ENCODE measurements around the gene RASA1.
"Not testable (repeated sequence)": the region's sequence is repeated elsewhere in the genome, so short reads cannot be mapped to it uniquely, and the experiment has no call there.

RASA1 gene

GRCh38 chr5:87268970-87269377 lies 1.3 kb downstream of the RASA1 start:
- peak overlapping the region in 1 of 2 experiments; percentile 91 for H3K18ac ChIP-seq (ENCODE audit: low read depth in 1 of 2, low read length in 2 of 2)
- H3K79me1 ChIP-seq (replicated peaks; ENCODE audit: low read length, poor library complexity, severe bottlenecking): no peaks in the 10 kb centered on the region
- H2BK15ac ChIP-seq (ENCODE audit: low read depth, poor library complexity, severe bottlenecking): peak overlapping the region; percentile 84
- H2BK120ac ChIP-seq (ENCODE audit: low read depth, low read length): no peak overlapping the region
- no peak overlapping the region for H4K91ac ChIP-seq (ENCODE audit: low read length)
- H2AFZ ChIP-seq (ENCODE audit: low read depth, low read length): no peak overlapping the region
- no peak overlapping the region for H4K8ac ChIP-seq (ENCODE audit: low read length)
- 28% methylated on average over 4 of the region's 4 CpGs for WGBS
- no peak overlapping the region for H2BK5ac ChIP-seq (ENCODE audit: low read depth, low read length, poor library complexity, severe bottlenecking)
- H3K4ac ChIP-seq (ENCODE audit: low read depth in 1 of 2, low read length in 2 of 2): peak overlapping the region in 1 of 2 experiments; percentile 62
- peak overlapping the region in 1 of 2 experiments; percentile 95 for H3K14ac ChIP-seq (ENCODE audit: low read length in 2 of 2)
- no peak overlapping the region for H2AK5ac ChIP-seq (ENCODE audit: low read length, severe bottlenecking)
- peak overlapping the region; percentile 80 to 99 for H3K4me3 ChIP-seq (ENCODE audit: insufficient read depth in 1 of 2, low read depth in 1 of 2, low read length in 2 of 2)
- peaks cover 2 to 11% of the 10 kb centered on the region in 2 experiments for H3K36me3 ChIP-seq (ENCODE audit: control insufficient read depth in 1 of 2, insufficient read depth in 2 of 2, low read depth in 1 of 2, low read length in 2 of 2)
- peaks cover 6% of the 10 kb centered on the region for H3K4me1 ChIP-seq (ENCODE audit: control insufficient read depth, insufficient read depth, low read depth, low read length)
- DNase-seq: no peak
- no peak overlapping the region for H3K23ac ChIP-seq (ENCODE audit: low read length in 2 of 2)
- peak overlapping the region; percentile 68 for H3K4me2 ChIP-seq (ENCODE audit: low read length, poor library complexity, severe bottlenecking)
- H3K27me3 ChIP-seq (ENCODE audit: control insufficient read depth in 1 of 2, insufficient read depth in 1 of 2, low read length in 2 of 2): no peaks in the 10 kb centered on the region
- no peak overlapping the region for H2BK12ac ChIP-seq (ENCODE audit: low read length in 2 of 2)
- no peaks in the 10 kb centered on the region for H3K9me3 ChIP-seq (ENCODE audit: control insufficient read depth, low read length)
- peak overlapping the region; percentile 96 for H3K9ac ChIP-seq (ENCODE audit: low read length)
- H3K27ac ChIP-seq (ENCODE audit: low read length, poor library complexity, severe bottlenecking): peak overlapping the region; percentile 95

DNA sequence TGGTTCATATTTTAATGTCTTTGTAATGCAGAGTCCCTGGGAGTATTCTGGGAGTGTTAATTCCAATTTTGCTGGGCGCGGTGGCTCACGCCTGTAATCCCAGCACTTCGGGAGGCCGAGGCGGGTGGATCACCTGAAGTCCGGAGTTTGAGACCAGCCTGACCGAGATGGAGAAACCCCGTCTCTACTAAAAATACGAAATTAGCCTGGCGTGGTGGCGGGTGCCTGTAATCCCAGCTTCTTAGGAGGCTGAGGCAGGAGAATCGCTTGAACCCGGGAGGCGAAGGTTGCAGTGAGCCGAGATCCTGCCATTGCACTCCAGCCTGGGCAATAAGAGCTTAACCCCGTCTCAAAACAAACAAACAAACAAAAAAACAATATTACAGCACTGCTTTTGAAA lies 3.2 kb downstream of the RASA1 start:
- over 99% methylated on average over 14 of the region's 17 CpGs for WGBS
- H3K4me1 ChIP-seq (ENCODE audit: control insufficient read depth, insufficient read depth, low read depth, low read length); H2BK120ac ChIP-seq (ENCODE audit: low read depth, low read length); H3K4ac ChIP-seq (ENCODE audit: low read depth in 1 of 2, low read length in 2 of 2); H2BK12ac ChIP-seq (ENCODE audit: low read length in 2 of 2); H3K4me2 ChIP-seq (ENCODE audit: low read length, poor library complexity, severe bottlenecking); H3K18ac ChIP-seq (ENCODE audit: low read depth in 1 of 2, low read length in 2 of 2); H3K9me3 ChIP-seq (ENCODE audit: control insufficient read depth, low read length); H3K79me1 ChIP-seq (replicated peaks; ENCODE audit: low read length, poor library complexity, severe bottlenecking); H2AFZ ChIP-seq (ENCODE audit: low read depth, low read length); H3K27ac ChIP-seq (ENCODE audit: low read length, poor library complexity, severe bottlenecking); H2BK5ac ChIP-seq (ENCODE audit: low read depth, low read length, poor library complexity, severe bottlenecking); H2AK5ac ChIP-seq (ENCODE audit: low read length, severe bottlenecking); DNase-seq; H4K91ac ChIP-seq (ENCODE audit: low read length); H4K8ac ChIP-seq (ENCODE audit: low read length); H3K23ac ChIP-seq (ENCODE audit: low read length in 2 of 2); H3K9ac ChIP-seq (ENCODE audit: low read length); H2BK15ac ChIP-seq (ENCODE audit: low read depth, poor library complexity, severe bottlenecking); H3K27me3 ChIP-seq (ENCODE audit: control insufficient read depth in 1 of 2, insufficient read depth in 1 of 2, low read length in 2 of 2); H3K14ac ChIP-seq (ENCODE audit: low read length in 2 of 2): not testable (repeated sequence)
- Histone ChIP-seq H3K36me3 (ENCODE audit: control insufficient read depth in 1 of 2, insufficient read depth in 2 of 2, low read depth in 1 of 2, low read length in 2 of 2) (peaks cover 13 to 16% of the 10 kb centered on the region in 2 experiments), H3K4me3 (ENCODE audit: insufficient read depth in 1 of 2, low read depth in 1 of 2, low read length in 2 of 2) (peak overlapping the region in 1 of 2 experiments; percentile 29)

DNA sequence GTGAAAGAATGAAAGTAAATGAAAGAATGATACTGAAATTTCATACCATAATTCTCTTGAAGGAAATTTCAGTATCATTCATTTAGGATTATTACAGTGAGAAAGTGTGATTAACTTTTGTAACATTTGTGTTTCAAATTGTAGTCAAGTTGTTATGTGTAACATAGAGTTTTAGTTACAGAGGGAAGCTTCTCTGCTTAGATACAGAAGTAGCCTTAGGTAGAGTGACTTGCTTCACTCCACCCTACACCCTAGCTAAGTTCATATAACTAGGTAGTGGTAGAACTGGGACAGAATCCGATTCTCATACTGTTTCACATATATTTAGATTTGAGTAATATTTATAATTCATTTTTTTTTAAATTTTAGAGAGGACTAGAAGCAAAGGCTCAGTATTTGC lies 9.0 kb downstream of the RASA1 start:
- Histone ChIP-seq H3K9me3 (ENCODE audit: control insufficient read depth, low read length) (no peaks in the 10 kb centered on the region), H4K8ac (ENCODE audit: low read length) (no peak overlapping the region), H2BK12ac (ENCODE audit: low read length in 2 of 2) (no peak overlapping the region), H4K91ac (ENCODE audit: low read length) (no peak overlapping the region), H2BK120ac (ENCODE audit: low read depth, low read length) (no peak overlapping the region), H3K9ac (ENCODE audit: low read length) (no peak overlapping the region), H3K79me1 (replicated peaks; ENCODE audit: low read length, poor library complexity, severe bottlenecking) (no peaks in the 10 kb centered on the region), H3K4me1 (ENCODE audit: control insufficient read depth, insufficient read depth, low read depth, low read length) (peaks cover 9% of the 10 kb centered on the region), H3K4ac (ENCODE audit: low read depth in 1 of 2, low read length in 2 of 2) (no peak overlapping the region), H3K27ac (ENCODE audit: low read length, poor library complexity, severe bottlenecking) (no peak overlapping the region), H2BK15ac (ENCODE audit: low read depth, poor library complexity, severe bottlenecking) (no peak overlapping the region), H3K4me3 (ENCODE audit: insufficient read depth in 1 of 2, low read depth in 1 of 2, low read length in 2 of 2) (no peak overlapping the region), H3K4me2 (ENCODE audit: low read length, poor library complexity, severe bottlenecking) (no peak overlapping the region), H3K14ac (ENCODE audit: low read length in 2 of 2) (no peak overlapping the region), H3K36me3 (ENCODE audit: control insufficient read depth in 1 of 2, insufficient read depth in 2 of 2, low read depth in 1 of 2, low read length in 2 of 2) (peaks cover 12 to 39% of the 10 kb centered on the region in 2 experiments), H2AK5ac (ENCODE audit: low read length, severe bottlenecking) (no peak overlapping the region), H3K23ac (ENCODE audit: low read length in 2 of 2) (no peak overlapping the region), H2AFZ (ENCODE audit: low read depth, low read length) (no peak overlapping the region), H3K27me3 (ENCODE audit: control insufficient read depth in 1 of 2, insufficient read depth in 1 of 2, low read length in 2 of 2) (no peaks in the 10 kb centered on the region), H3K18ac (ENCODE audit: low read depth in 1 of 2, low read length in 2 of 2) (no peak overlapping the region), H2BK5ac (ENCODE audit: low read depth, low read length, poor library complexity, severe bottlenecking) (no peak overlapping the region)
- DNase-seq: no peak
- WGBS: no CpG with 5 or more reads among the region's 1 CpG

DNA sequence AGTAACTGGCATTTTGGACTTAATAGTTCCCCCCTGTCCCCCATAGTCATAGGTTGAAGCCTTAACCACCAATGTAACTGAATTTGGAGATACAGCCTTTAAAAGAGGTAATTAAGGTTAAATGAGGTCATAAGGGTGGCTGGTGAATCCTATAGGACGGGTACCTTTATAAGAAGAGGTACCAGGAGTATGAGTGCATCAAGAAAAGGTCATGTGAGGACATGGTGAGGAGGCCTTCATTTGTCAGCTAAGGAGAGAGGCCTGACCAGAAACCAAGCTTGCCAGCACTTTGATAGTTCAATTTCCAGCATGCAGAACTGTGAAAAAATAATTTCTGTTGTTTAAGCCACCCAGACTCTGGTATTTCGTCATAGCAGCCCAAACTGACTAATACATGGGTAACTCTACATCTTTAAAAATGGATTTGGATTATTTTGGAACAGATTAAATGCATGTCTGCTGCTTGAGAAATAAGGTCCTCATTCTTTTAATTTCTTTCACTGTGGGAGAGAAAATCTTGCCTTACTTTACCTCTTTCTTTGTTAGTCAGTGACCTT lies 9.7 kb downstream of the RASA1 start:
- no peak overlapping the region for H2BK12ac ChIP-seq (ENCODE audit: low read length in 2 of 2)
- H2AFZ ChIP-seq (ENCODE audit: low read depth, low read length): no peak overlapping the region
- no peak overlapping the region for H3K4me2 ChIP-seq (ENCODE audit: low read length, poor library complexity, severe bottlenecking)
- H2BK5ac ChIP-seq (ENCODE audit: low read depth, low read length, poor library complexity, severe bottlenecking): no peak overlapping the region
- DNase-seq: peak; percentile 18
- H3K4ac ChIP-seq (ENCODE audit: low read depth in 1 of 2, low read length in 2 of 2): no peak overlapping the region
- H3K4me1 ChIP-seq (ENCODE audit: control insufficient read depth, insufficient read depth, low read depth, low read length): peaks cover 9% of the 10 kb centered on the region
- no peak overlapping the region for H2BK120ac ChIP-seq (ENCODE audit: low read depth, low read length)
- H3K14ac ChIP-seq (ENCODE audit: low read length in 2 of 2): no peak overlapping the region
- WGBS: 93% methylated on average over 1 of the region's 2 CpGs
- no peaks in the 10 kb centered on the region for H3K27me3 ChIP-seq (ENCODE audit: control insufficient read depth in 1 of 2, insufficient read depth in 1 of 2, low read length in 2 of 2)
- no peak overlapping the region for H3K4me3 ChIP-seq (ENCODE audit: insufficient read depth in 1 of 2, low read depth in 1 of 2, low read length in 2 of 2)
- no peak overlapping the region for H3K23ac ChIP-seq (ENCODE audit: low read length in 2 of 2)
- no peak overlapping the region for H3K18ac ChIP-seq (ENCODE audit: low read depth in 1 of 2, low read length in 2 of 2)
- no peak overlapping the region for H3K9ac ChIP-seq (ENCODE audit: low read length)
- H4K91ac ChIP-seq (ENCODE audit: low read length): no peak overlapping the region
- no peaks in the 10 kb centered on the region for H3K9me3 ChIP-seq (ENCODE audit: control insufficient read depth, low read length)
- H4K8ac ChIP-seq (ENCODE audit: low read length): no peak overlapping the region
- no peak overlapping the region for H2BK15ac ChIP-seq (ENCODE audit: low read depth, poor library complexity, severe bottlenecking)
- peaks cover 8 to 41% of the 10 kb centered on the region in 2 experiments for H3K36me3 ChIP-seq (ENCODE audit: control insufficient read depth in 1 of 2, insufficient read depth in 2 of 2, low read depth in 1 of 2, low read length in 2 of 2)
- H3K27ac ChIP-seq (ENCODE audit: low read length, poor library complexity, severe bottlenecking): no peak overlapping the region
- no peaks in the 10 kb centered on the region for H3K79me1 ChIP-seq (replicated peaks; ENCODE audit: low read length, poor library complexity, severe bottlenecking)
- no peak overlapping the region for H2AK5ac ChIP-seq (ENCODE audit: low read length, severe bottlenecking)

Measured in mesenchymal stem cell (in vitro differentiated cells and primary cell).